Testis (tissue), 3 donors: ENCODE data around the gene PARP9. TPM values are rescaled to one million over a fixed set of nuclear protein-coding genes. Genes with fewer than 3 reads are reported as not detected.

Experiments
- DNase-seq: peaks from one replicate; pipeline ENCODE4 v3.0.0-alpha.2; 2019
- H3K27ac ChIP-seq, 2 donors: fragments of 200-600 bp; sonication (generic); one replicate each; pipeline ENCODE4 v1.5.1; 2019
- H3K27me3 ChIP-seq: fragments of 200-600 bp; sonication (generic); one replicate; pipeline ENCODE4 v1.5.1; 2019
- H3K36me3 ChIP-seq: fragments of 200-600 bp; sonication (generic); one replicate; pipeline ENCODE4 v1.5.1; 2017; ENCODE audit warnings: low read depth; ENCODE audit errors: missing control alignments
- H3K4me1 ChIP-seq: fragments of 200-600 bp; sonication (generic); one replicate; pipeline ENCODE4 v1.5.1; 2019
- H3K4me3 ChIP-seq, 2 donors: fragments of 200-600 bp; sonication (generic); one replicate each; pipeline ENCODE4 v1.5.1; 2017 to 2019
- H3K9me3 ChIP-seq: fragments of 200-600 bp; sonication (generic); one replicate; pipeline ENCODE4 v1.5.1; 2017
- POLR2A ChIP-seq: fragments of 450-650 bp; IDR thresholded peaks from one replicate; pipeline ENCODE4 v1.6.1; 2017; ENCODE audit warnings: antibody characterized with exemption, mild to moderate bottlenecking, moderate library complexity
- WGBS, 2 donors: methylation state at CpG; one replicate each; pipeline ENCODE4 v1.1.5; 2018; 5-methylcytosine and 5-hydroxymethylcytosine counted together
- intact Hi-C: fragments of 100-400 bp; cut with DNase I; formaldehyde crosslinking; loops from one replicate; pipeline ENCODE4 v1.15.1; 2023; ENCODE audit warnings: low total_unique reads
- polyA plus RNA-seq: library from polyadenylated mRNA; stranded (reverse); fragments of 350-450 nt; fragmentation: Illumina TruSeq; extraction: RNeasy Lipid Tissue Mini Kit (QIAGEN cat#74804); gene quantifications from one replicate; pipeline ENCODE4 v1.2.3, GENCODE V29; 2014; ENCODE audit warnings: low read depth, low replicate concordance; ENCODE audit not compliant: insufficient read depth
- total RNA-seq, 2 donors: library from RNA; depleted of rRNA; stranded (reverse); fragments of >200 nt; gene quantifications; one replicate each; pipeline ENCODE4 v1.2.3, GENCODE V29; 2016
- TF ChIP-seq, protein P1 (sequence below), 3 experiments: fragments of 450-650 bp in 2 of 3; fragments of 200-600 bp in 1 of 3; sonication (generic) in 1 of 3; IDR thresholded peaks; one replicate each; pipeline ENCODE4 v1.5.1; 2016 to 2019; ENCODE audit warnings: antibody characterized with exemption in 3 of 3, mild to moderate bottlenecking in 2 of 3, moderate library complexity in 1 of 3

Gene PARP9
- total and polyA plus RNA-seq, 3 donors from 2014 or later, result 12.8 to 14.7 (median 13.8) TPM

DNA sequence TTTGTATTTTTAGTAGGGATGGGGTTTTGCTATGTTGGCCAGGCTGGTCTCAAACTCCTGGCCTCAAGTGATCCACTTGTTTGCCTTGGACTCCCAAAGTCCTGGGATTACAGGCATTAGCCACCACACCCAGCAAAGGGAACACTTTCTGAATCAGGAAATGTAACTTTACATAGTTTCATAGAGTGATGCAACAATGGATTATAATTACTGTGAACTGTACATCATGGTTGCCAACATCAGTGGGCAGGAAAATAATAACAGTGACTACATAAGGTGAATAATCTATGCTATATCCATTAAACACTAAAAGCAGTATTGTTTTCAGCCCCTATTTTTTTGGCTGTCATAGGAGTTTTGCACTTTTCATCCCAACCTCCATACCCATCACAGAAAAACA lies 44.4 kb downstream of the PARP9 start:
- intact Hi-C loops, result no loop called here
- no peak for DNase-seq
- TF ChIP-seq, protein P1, sequence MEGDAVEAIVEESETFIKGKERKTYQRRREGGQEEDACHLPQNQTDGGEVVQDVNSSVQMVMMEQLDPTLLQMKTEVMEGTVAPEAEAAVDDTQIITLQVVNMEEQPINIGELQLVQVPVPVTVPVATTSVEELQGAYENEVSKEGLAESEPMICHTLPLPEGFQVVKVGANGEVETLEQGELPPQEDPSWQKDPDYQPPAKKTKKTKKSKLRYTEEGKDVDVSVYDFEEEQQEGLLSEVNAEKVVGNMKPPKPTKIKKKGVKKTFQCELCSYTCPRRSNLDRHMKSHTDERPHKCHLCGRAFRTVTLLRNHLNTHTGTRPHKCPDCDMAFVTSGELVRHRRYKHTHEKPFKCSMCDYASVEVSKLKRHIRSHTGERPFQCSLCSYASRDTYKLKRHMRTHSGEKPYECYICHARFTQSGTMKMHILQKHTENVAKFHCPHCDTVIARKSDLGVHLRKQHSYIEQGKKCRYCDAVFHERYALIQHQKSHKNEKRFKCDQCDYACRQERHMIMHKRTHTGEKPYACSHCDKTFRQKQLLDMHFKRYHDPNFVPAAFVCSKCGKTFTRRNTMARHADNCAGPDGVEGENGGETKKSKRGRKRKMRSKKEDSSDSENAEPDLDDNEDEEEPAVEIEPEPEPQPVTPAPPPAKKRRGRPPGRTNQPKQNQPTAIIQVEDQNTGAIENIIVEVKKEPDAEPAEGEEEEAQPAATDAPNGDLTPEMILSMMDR (IDR thresholded peaks at IDR 0.05), result no peak
- TF ChIP-seq POLR2A, result no peak

GRCh38 chr3:122516846-122517360 lies 47.2 kb downstream of the PARP9 start:
- no peaks in the 10 kb centered on the region for H3K36me3 ChIP-seq
- no peaks in the 10 kb centered on the region for H3K27me3 ChIP-seq
- WGBS, 2 donors, result 90 to 99% methylated on average over 5 to 6 of the region's 6 CpGs
- TF ChIP-seq POLR2A, result no peak
- TF ChIP-seq, protein P1 (IDR thresholded peaks at IDR 0.05), result no peak
- H3K9me3 ChIP-seq, result no peaks in the 10 kb centered on the region
- intact Hi-C loops, result no loop called here
- no peak for DNase-seq
- no peak overlapping the region for H3K27ac ChIP-seq
- H3K4me1 ChIP-seq, result peaks cover 6% of the 10 kb centered on the region
- H3K4me3 ChIP-seq, result no peak overlapping the region

More for the DNA sequence above, 44.4 kb downstream of the PARP9 start:
- H3K4me1 ChIP-seq, result no peaks in the 10 kb centered on the region
- H3K4me3 ChIP-seq, result no peak overlapping the region
- no peaks in the 10 kb centered on the region for H3K27me3 ChIP-seq
- H3K27ac ChIP-seq, result no peak overlapping the region
- H3K36me3 ChIP-seq, result no peaks in the 10 kb centered on the region
- no peaks in the 10 kb centered on the region for H3K9me3 ChIP-seq

DNA sequence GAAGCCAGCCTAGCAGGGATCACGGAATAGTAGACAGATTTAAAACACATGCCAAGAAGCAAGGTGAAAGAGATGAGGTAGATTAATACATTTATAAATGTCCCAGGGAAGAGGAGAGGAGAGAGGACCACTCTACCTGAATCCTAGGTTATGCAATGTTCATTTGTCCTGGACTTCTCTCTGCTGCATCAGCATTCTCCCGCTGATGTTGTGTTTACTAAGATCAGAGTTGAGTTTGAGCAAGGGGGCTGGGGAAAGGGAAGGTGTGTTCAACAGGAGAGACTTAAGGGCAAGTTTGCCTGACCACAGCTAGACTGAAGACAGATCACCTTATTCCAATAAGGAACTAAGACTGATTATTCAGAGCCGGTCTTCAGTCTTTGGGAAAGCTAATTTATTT lies 48.2 kb downstream of the PARP9 start:
- no peak for DNase-seq
- intact Hi-C loops, result no loop called here
- H3K27ac ChIP-seq, result no peak overlapping the region
- H3K36me3 ChIP-seq, result no peaks in the 10 kb centered on the region
- no peak for TF ChIP-seq POLR2A
- H3K4me1 ChIP-seq, result peaks cover 6% of the 10 kb centered on the region
- no peaks in the 10 kb centered on the region for H3K27me3 ChIP-seq
- no peaks in the 10 kb centered on the region for H3K9me3 ChIP-seq
- WGBS, 2 donors, result 57 to 80% methylated on average over 3 of the region's 3 CpGs
- H3K4me3 ChIP-seq, result no peak overlapping the region

DNA sequence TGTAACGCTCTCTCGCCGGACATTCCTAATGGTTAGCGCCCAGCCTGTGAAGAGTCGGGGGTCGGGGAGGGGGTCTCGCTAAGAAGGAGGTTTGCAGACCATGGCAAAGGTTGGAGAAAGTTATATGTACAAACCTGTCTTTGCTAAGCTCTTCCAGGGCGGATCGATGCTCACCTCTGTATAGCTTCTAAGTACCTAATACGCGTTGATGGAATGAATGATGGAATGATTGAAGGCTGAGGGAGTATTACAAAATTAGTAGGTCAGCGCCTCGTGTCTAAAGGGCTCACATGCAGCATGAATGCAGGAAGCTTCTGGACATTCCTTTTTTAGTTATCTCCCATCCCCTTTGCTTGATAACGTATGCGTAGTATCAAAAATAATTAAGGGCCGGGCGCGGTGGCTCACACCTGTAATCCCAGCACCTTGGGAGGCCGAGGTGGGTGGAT lies 49.1 kb downstream of the PARP9 start:
- Histone ChIP-seq H3K27ac (peak overlapping the region; percentile 97 to 98), H3K27me3 (no peaks in the 10 kb centered on the region), H3K4me3 (peak overlapping the region; percentile 87 to 91), H3K36me3 (no peaks in the 10 kb centered on the region), H3K4me1 (peaks cover 6% of the 10 kb centered on the region), H3K9me3 (no peaks in the 10 kb centered on the region)
- TF ChIP-seq, protein P1 (IDR thresholded peaks at IDR 0.05), result no peak
- TF ChIP-seq POLR2A, result no peak
- 31 to 52% methylated on average over 12 to 19 of the region's 19 CpGs for WGBS, 2 donors
- no peak for DNase-seq
- intact Hi-C loops, result no loop called here

GRCh38 chr3:122514123-122515019 lies 49.7 kb downstream of the PARP9 start, which contains the start of gene KPNA1:
Gene KPNA1 (minus strand): TSS chr3:122514939. CDS start chr3:122496565, 18,374 bp downstream.
- DNase-seq, result peak; percentile 90
- TF ChIP-seq POLR2A, result peak; percentile 78
- TF ChIP-seq, protein P1 (IDR thresholded peaks at IDR 0.05), result no peak
- H3K36me3 ChIP-seq, result no peaks in the 10 kb centered on the region
- 1% methylated on average over 37 to 86 of the region's 109 CpGs for WGBS, 2 donors
- no peaks in the 10 kb centered on the region for H3K27me3 ChIP-seq
- H3K4me1 ChIP-seq, result peaks cover 6% of the 10 kb centered on the region
- peak within 1 kb of the TSS; percentile 97 to 98 for H3K27ac ChIP-seq
- H3K4me3 ChIP-seq, result peak within 1 kb of the TSS; percentile 87 to 91
- H3K9me3 ChIP-seq, result no peaks in the 10 kb centered on the region
- intact Hi-C loops, result no loop called here
